ENCODE results near the gene KY.

DNA sequence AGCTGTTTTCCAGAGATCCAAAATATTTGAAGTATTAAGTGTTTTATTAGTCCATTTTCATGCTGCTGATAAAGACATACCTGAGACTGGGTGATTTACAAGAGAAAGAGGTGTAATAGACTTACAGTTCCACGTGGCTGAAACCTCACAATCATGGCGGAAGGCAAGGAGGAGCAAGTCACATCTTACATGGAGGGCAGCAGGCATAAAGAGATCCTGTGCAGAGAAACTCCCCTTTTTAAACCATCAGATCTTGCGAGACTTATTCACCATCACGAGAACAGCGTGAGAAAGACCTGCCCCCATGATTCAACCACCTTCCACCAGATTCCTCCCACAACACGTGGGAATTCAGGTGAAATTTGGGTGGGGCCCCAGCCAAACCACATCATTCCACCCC, 82.0 kb downstream of the KY start:
- TF ChIP-seq, protein P1, sequence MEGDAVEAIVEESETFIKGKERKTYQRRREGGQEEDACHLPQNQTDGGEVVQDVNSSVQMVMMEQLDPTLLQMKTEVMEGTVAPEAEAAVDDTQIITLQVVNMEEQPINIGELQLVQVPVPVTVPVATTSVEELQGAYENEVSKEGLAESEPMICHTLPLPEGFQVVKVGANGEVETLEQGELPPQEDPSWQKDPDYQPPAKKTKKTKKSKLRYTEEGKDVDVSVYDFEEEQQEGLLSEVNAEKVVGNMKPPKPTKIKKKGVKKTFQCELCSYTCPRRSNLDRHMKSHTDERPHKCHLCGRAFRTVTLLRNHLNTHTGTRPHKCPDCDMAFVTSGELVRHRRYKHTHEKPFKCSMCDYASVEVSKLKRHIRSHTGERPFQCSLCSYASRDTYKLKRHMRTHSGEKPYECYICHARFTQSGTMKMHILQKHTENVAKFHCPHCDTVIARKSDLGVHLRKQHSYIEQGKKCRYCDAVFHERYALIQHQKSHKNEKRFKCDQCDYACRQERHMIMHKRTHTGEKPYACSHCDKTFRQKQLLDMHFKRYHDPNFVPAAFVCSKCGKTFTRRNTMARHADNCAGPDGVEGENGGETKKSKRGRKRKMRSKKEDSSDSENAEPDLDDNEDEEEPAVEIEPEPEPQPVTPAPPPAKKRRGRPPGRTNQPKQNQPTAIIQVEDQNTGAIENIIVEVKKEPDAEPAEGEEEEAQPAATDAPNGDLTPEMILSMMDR (IDR thresholded peaks at IDR 0.05) = no peak
- TF ChIP-seq POLR2A (IDR thresholded peaks at IDR 0.05) = no peak
- TF ChIP-seq POLR2AphosphoS5 (IDR thresholded peaks at IDR 0.05) = no peak

Data from breast epithelium (tissue), 3 donors.